Gastroesophageal sphincter (tissue), 3 donors: ENCODE measurements around the gene CTIF.

Experiments
- EP300 ChIP-seq: sonication (generic); formaldehyde crosslinking; IDR thresholded peaks from one replicate; pipeline ENCODE4 v1.6.1; 2017; ENCODE audit warnings: antibody characterized with exemption, mild to moderate bottlenecking
- POLR2A ChIP-seq, 2 donors: fragments of 450-650 bp; IDR thresholded peaks; one replicate each; pipeline ENCODE4 v1.6.1; 2017; ENCODE audit warnings: antibody characterized with exemption in 2 of 2, mild to moderate bottlenecking in 2 of 2, moderate library complexity in 1 of 2
- TF ChIP-seq, protein P1 (sequence below), 4 experiments: fragments of 200-600 bp in 2 of 4; fragments of 450-650 bp in 2 of 4; sonication (generic) in 1 of 4; IDR thresholded peaks; one replicate each; pipeline ENCODE4 v1.5.1; 2017 to 2019; ENCODE audit warnings: antibody characterized with exemption in 4 of 4, mild to moderate bottlenecking in 2 of 4, moderate library complexity in 2 of 4

GRCh38 chr18:48551100-48551499, 12.3 kb downstream of the CTIF start:
- TF ChIP-seq, protein P1, sequence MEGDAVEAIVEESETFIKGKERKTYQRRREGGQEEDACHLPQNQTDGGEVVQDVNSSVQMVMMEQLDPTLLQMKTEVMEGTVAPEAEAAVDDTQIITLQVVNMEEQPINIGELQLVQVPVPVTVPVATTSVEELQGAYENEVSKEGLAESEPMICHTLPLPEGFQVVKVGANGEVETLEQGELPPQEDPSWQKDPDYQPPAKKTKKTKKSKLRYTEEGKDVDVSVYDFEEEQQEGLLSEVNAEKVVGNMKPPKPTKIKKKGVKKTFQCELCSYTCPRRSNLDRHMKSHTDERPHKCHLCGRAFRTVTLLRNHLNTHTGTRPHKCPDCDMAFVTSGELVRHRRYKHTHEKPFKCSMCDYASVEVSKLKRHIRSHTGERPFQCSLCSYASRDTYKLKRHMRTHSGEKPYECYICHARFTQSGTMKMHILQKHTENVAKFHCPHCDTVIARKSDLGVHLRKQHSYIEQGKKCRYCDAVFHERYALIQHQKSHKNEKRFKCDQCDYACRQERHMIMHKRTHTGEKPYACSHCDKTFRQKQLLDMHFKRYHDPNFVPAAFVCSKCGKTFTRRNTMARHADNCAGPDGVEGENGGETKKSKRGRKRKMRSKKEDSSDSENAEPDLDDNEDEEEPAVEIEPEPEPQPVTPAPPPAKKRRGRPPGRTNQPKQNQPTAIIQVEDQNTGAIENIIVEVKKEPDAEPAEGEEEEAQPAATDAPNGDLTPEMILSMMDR (IDR thresholded peaks at IDR 0.05), result no peak
- TF ChIP-seq EP300 (no peak), POLR2A (IDR thresholded peaks at IDR 0.05) (no peak)
